Brain microvascular endothelial cell (primary cell): ENCODE results near the gene CRYGS.
A peak's percentile ranks its signal among the peaks of the same experiment; 100 is the strongest.
"Not testable (repeated sequence)": the region's sequence is repeated elsewhere in the genome, so short reads cannot be mapped to it uniquely, and the experiment has no call there.

Experiments used
- DNase-seq: peaks from one replicate; pipeline ENCODE4 v3.0.0-alpha.2; 2020
- H3K27ac ChIP-seq: fragments of 250-450 bp; sonication (Bioruptor Pico); 2 replicates; pipeline ENCODE4 v1.5.1; 2020; ENCODE audit warnings: mild to moderate bottlenecking, moderate library complexity
- H3K27me3 ChIP-seq: fragments of 250-450 bp; sonication (Bioruptor Pico); replicated peaks from 2 replicates; pipeline ENCODE4 v1.5.1; 2020; ENCODE audit warnings: mild to moderate bottlenecking
- H3K36me3 ChIP-seq: fragments of 250-450 bp; sonication (Bioruptor Pico); replicated peaks from 2 replicates; pipeline ENCODE4 v1.5.1; 2020; ENCODE audit warnings: mild to moderate bottlenecking
- H3K4me3 ChIP-seq: 2 replicates; pipeline ENCODE4 v1.5.1; 2011; ENCODE audit warnings: low read depth, mild to moderate bottlenecking, control low read depth, low read length, moderate library complexity
- CTCF ChIP-seq: IDR thresholded peaks from 2 replicates; pipeline ENCODE4 v1.5.1; 2011; ENCODE audit warnings: low read depth, mild to moderate bottlenecking, moderate library complexity, low read length, control low read depth, inconsistent platforms; ENCODE audit errors: missing control alignments
- in situ Hi-C: cut with HindIII; loops from 2 replicates; pipeline ENCODE4 v1.10.0; 2017; ENCODE audit warnings: low sequenced_read_pairs, low pct_ligation_motif_present

CRYGS gene

GRCh38 chr3:186577521-186577920, 33.3 kb upstream of the CRYGS start:
- in situ Hi-C loops, result no loop called here
- TF ChIP-seq CTCF, result no peak
- H3K27ac ChIP-seq, result no peak overlapping the region
- no peak for DNase-seq
- no peak overlapping the region for H3K4me3 ChIP-seq
- H3K27me3 ChIP-seq, result no peaks in the 10 kb centered on the region
- peaks cover 54% of the 10 kb centered on the region for H3K36me3 ChIP-seq

- H3K36me3 ChIP-seq, result peaks cover 34% of the 10 kb centered on the region
- no peak overlapping the region for H3K27ac ChIP-seq
- H3K4me3 ChIP-seq, result peak overlapping the region; percentile 89
- H3K27me3 ChIP-seq, result no peaks in the 10 kb centered on the region
- no peak for TF ChIP-seq CTCF
- in situ Hi-C loops, result no loop called here
- no peak for DNase-seq
These were observed 27.4 kb upstream of the CRYGS start for GRCh38 chr3:186571644-186572013.

GRCh38 chr3:186570941-186571643, 26.9 kb upstream of the CRYGS start:
- no peak for DNase-seq
- H3K27ac ChIP-seq, result peak overlapping the region; percentile 92
- peaks cover 28% of the 10 kb centered on the region for H3K36me3 ChIP-seq
- no peaks in the 10 kb centered on the region for H3K27me3 ChIP-seq
- in situ Hi-C loops, result no loop called here
- TF ChIP-seq CTCF, result no peak
- H3K4me3 ChIP-seq, result peak overlapping the region; percentile 89

- H3K27me3 ChIP-seq, result no peaks in the 10 kb centered on the region
- peak; percentile 100 for DNase-seq
- peak within 1 kb of the TSS; percentile 89 for H3K4me3 ChIP-seq
- in situ Hi-C loops, result no loop called here
- H3K27ac ChIP-seq, result peak within 1 kb of the TSS; percentile 92
- TF ChIP-seq CTCF, result no peak
- H3K36me3 ChIP-seq, result peaks cover 20% of the 10 kb centered on the region
These were observed 26.1 kb upstream of the CRYGS start, which contains the start of gene DNAJB11 for GRCh38 chr3:186570096-186570940. TSS of gene DNAJB11 (plus strand) at chr3:186570720. CDS start at chr3:186570898, 178 bp downstream.

- H3K27me3 ChIP-seq, result no peaks in the 10 kb centered on the region
- TF ChIP-seq CTCF, result no peak
- H3K36me3 ChIP-seq, result peaks cover 18% of the 10 kb centered on the region
- in situ Hi-C loops, result no loop called here
- peak overlapping the region; percentile 8 for H3K27ac ChIP-seq
- DNase-seq, result no peak
- H3K4me3 ChIP-seq, result peak overlapping the region; percentile 89
These were observed 25.6 kb upstream of the CRYGS start for GRCh38 chr3:186569779-186570095.

- DNase-seq, H3K27me3 ChIP-seq, H3K27ac ChIP-seq, in situ Hi-C loops: not testable (repeated sequence)
- H3K4me3 ChIP-seq, result peak overlapping the region; percentile 89
- H3K36me3 ChIP-seq, result peaks cover 16% of the 10 kb centered on the region
These were observed 25.2 kb upstream of the CRYGS start for GRCh38 chr3:186569361-186569760.
